HepG2 (cell line): ENCODE data around the gene CDC34. TPM values are rescaled to one million over a fixed set of nuclear protein-coding genes. Genes with fewer than 3 reads are reported as not detected.

Experiments used
- BCL6 ChIP-seq: IDR thresholded peaks from 2 replicates; pipeline ENCODE4 v1.6.1; 2016; ENCODE audit warnings: missing genetic modification reagents, missing compliant biosample characterization
- MTF2 ChIP-seq: sonication (generic); formaldehyde crosslinking; IDR thresholded peaks from 2 replicates; pipeline ENCODE4 v1.5.0; 2020; ENCODE audit warnings: missing genetic modification reagents, borderline replicate concordance
- NKX3-1 ChIP-seq: sonication (generic); formaldehyde crosslinking; IDR thresholded peaks from 2 replicates; pipeline ENCODE4 v1.5.0; 2020; ENCODE audit warnings: missing genetic modification reagents
- RFXAP ChIP-seq: sonication (generic); formaldehyde crosslinking; IDR thresholded peaks from 2 replicates; pipeline ENCODE4 v1.4.0; 2020; ENCODE audit warnings: missing genetic modification reagents, borderline replicate concordance
- ZBTB20 ChIP-seq: sonication (generic); formaldehyde crosslinking; IDR thresholded peaks from 2 replicates; pipeline ENCODE4 v1.8.1; 2023; ENCODE audit warnings: missing genetic modification reagents, low read depth, mild to moderate bottlenecking, borderline replicate concordance
- ZBTB3 ChIP-seq: sonication (generic); formaldehyde crosslinking; IDR thresholded peaks from 2 replicates; pipeline ENCODE4 v1.4.0; 2020; ENCODE audit warnings: low read depth, mild to moderate bottlenecking, moderate library complexity, missing genetic modification reagents, borderline replicate concordance
- ZBTB42 ChIP-seq: sonication (generic); formaldehyde crosslinking; IDR thresholded peaks from 2 replicates; pipeline ENCODE4 v1.5.0; 2020; ENCODE audit warnings: mild to moderate bottlenecking, missing genetic modification reagents
- ZFAT ChIP-seq: sonication (generic); formaldehyde crosslinking; conservative IDR thresholded peaks from 2 replicates; pipeline ENCODE4 v1.8.1; 2023; ENCODE audit warnings: missing genetic modification reagents, inconsistent platforms
- ZNF143 ChIP-seq: sonication (generic); formaldehyde crosslinking; IDR thresholded peaks from 2 replicates; pipeline ENCODE4 v1.4.0; 2020; ENCODE audit warnings: missing genetic modification reagents
- ZNF232 ChIP-seq: sonication (generic); formaldehyde crosslinking; IDR thresholded peaks from 2 replicates; pipeline ENCODE4 v1.4.0; 2020; ENCODE audit warnings: missing genetic modification reagents, borderline replicate concordance
- ZNF510 ChIP-seq: sonication (generic); formaldehyde crosslinking; IDR thresholded peaks from 2 replicates; pipeline ENCODE4 v1.4.0; 2020; ENCODE audit warnings: low read depth, mild to moderate bottlenecking, missing genetic modification reagents
- polyA plus RNA-seq, 8 experiments: library from polyadenylated mRNA; depleted of rRNA in 3 of 8; stranded (reverse) in 7 of 8; unstranded in 1 of 8; fragments of >200 nt; fragmentation: Illumina TruSeq in 4 of 8; extraction: Trizol in 4 of 8; gene quantifications; 2 replicates each; pipeline versions ENCODE4 v1.2.1 to v1.2.3, GENCODE V29; 2011 to 2016; ENCODE audit warnings: low read depth in 4 of 8, missing spikeins in 1 of 8, mixed read lengths in 1 of 8; ENCODE audit not compliant: insufficient read depth in 1 of 8
- total RNA-seq, 5 experiments: library from RNA; depleted of rRNA; stranded (reverse); fragments of >200 nt; fragmentation: Illumina TruSeq; extraction: Trizol; gene quantifications; 2 replicates each; pipeline ENCODE4 v1.2.3, GENCODE V29; 2016; ENCODE audit warnings: low read depth in 1 of 5
- TF ChIP-seq, protein P1 (sequence below): sonication (generic); formaldehyde crosslinking; IDR thresholded peaks from 2 replicates; pipeline ENCODE4 v1.5.0; 2020; ENCODE audit warnings: mild to moderate bottlenecking, missing genetic modification reagents, borderline replicate concordance
- TF ChIP-seq, protein P2 (sequence below): sonication (generic); formaldehyde crosslinking; IDR thresholded peaks from 2 replicates; pipeline ENCODE4 v1.4.0; 2020; ENCODE audit warnings: mild to moderate bottlenecking, low read depth, missing genetic modification reagents
- TF ChIP-seq, protein P3 (sequence below): sonication (generic); formaldehyde crosslinking; IDR thresholded peaks from 2 replicates; pipeline ENCODE4 v1.4.0; 2020; ENCODE audit warnings: mild to moderate bottlenecking, missing genetic modification reagents, borderline replicate concordance

Gene CDC34
- total and polyA plus RNA-seq, 2 of the 13 experiments (the other 11 are each of a cell fraction or from before 2014, with no cell fraction given): 138 to 150 TPM

DNA sequence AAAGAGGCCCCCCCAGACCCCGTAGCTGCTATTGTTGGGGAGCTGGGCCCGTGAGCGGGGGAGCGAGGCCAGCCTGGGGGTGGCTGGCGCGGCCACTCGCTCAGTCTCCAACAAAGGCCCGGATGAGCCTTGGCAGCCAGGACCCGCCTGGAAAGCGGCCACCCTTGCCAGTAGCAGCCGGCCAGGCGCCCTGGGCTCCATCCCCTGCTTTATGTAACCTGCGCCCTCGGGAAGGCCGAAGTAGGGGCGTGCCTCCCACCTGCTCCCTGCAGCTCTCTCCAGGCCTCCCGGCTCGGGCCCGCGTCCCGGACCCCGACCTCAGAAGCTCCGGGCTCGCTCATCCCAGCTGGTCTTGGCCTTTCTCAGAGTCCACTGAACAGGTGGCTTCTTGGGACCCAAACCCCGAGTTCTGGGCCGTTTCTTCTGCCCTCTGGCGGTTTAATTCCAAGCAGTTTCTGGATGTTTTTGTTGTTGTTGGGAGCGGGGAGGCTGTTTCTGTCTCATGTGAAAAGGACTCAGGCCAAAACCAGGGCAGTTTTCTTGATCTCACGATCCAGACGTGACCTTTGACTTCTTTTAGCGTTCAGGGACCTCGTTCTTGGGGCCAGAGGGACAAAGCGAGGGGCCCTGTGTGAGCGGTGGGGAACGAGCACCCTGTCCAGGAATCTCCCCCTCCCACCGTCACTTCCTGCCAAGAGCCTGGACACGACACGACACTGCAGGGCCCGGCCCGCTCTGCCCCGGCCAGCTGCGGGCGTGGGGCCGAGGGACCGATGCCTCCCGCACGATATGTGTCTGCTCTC, 1.2 kb downstream of the CDC34 start (continued):
- TF ChIP-seq, protein P1, sequence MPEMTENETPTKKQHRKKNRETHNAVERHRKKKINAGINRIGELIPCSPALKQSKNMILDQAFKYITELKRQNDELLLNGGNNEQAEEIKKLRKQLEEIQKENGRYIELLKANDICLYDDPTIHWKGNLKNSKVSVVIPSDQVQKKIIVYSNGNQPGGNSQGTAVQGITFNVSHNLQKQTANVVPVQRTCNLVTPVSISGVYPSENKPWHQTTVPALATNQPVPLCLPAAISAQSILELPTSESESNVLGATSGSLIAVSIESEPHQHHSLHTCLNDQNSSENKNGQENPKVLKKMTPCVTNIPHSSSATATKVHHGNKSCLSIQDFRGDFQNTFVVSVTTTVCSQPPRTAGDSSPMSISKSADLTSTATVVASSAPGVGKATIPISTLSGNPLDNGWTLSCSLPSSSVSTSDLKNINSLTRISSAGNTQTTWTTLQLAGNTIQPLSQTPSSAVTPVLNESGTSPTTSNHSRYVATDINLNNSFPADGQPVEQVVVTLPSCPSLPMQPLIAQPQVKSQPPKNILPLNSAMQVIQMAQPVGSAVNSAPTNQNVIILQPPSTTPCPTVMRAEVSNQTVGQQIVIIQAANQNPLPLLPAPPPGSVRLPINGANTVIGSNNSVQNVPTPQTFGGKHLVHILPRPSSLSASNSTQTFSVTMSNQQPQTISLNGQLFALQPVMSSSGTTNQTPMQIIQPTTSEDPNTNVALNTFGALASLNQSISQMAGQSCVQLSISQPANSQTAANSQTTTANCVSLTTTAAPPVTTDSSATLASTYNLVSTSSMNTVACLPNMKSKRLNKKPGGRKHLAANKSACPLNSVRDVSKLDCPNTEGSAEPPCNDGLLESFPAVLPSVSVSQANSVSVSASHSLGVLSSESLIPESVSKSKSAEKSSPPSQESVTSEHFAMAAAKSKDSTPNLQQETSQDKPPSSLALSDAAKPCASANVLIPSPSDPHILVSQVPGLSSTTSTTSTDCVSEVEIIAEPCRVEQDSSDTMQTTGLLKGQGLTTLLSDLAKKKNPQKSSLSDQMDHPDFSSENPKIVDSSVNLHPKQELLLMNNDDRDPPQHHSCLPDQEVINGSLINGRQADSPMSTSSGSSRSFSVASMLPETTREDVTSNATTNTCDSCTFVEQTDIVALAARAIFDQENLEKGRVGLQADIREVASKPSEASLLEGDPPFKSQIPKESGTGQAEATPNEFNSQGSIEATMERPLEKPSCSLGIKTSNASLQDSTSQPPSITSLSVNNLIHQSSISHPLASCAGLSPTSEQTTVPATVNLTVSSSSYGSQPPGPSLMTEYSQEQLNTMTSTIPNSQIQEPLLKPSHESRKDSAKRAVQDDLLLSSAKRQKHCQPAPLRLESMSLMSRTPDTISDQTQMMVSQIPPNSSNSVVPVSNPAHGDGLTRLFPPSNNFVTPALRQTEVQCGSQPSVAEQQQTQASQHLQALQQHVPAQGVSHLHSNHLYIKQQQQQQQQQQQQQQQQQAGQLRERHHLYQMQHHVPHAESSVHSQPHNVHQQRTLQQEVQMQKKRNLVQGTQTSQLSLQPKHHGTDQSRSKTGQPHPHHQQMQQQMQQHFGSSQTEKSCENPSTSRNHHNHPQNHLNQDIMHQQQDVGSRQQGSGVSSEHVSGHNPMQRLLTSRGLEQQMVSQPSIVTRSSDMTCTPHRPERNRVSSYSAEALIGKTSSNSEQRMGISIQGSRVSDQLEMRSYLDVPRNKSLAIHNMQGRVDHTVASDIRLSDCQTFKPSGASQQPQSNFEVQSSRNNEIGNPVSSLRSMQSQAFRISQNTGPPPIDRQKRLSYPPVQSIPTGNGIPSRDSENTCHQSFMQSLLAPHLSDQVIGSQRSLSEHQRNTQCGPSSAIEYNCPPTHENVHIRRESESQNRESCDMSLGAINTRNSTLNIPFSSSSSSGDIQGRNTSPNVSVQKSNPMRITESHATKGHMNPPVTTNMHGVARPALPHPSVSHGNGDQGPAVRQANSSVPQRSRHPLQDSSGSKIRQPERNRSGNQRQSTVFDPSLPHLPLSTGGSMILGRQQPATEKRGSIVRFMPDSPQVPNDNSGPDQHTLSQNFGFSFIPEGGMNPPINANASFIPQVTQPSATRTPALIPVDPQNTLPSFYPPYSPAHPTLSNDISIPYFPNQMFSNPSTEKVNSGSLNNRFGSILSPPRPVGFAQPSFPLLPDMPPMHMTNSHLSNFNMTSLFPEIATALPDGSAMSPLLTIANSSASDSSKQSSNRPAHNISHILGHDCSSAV (CRISPR knock-in tag): no peak
- TF ChIP-seq RFXAP (CRISPR knock-in tag): no peak
- peak; percentile 43; the same call in 1 of the 2 replicates for TF ChIP-seq ZNF232 (CRISPR knock-in tag)
- TF ChIP-seq ZFAT (CRISPR knock-in tag): peak; percentile 21; the same call in 1 of the 2 replicates
- peak; percentile 19; the same call in 1 of the 2 replicates for TF ChIP-seq ZNF510
- TF ChIP-seq, protein P2, sequence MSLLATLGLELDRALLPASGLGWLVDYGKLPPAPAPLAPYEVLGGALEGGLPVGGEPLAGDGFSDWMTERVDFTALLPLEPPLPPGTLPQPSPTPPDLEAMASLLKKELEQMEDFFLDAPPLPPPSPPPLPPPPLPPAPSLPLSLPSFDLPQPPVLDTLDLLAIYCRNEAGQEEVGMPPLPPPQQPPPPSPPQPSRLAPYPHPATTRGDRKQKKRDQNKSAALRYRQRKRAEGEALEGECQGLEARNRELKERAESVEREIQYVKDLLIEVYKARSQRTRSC (CRISPR knock-in tag): 0 out of 2 replicates have a peak, but pooled peaks have one; percentile 50
- TF ChIP-seq ZBTB42 (CRISPR knock-in tag): no peak
- TF ChIP-seq ZBTB3 (CRISPR knock-in tag): 0 out of 2 replicates have a peak, but pooled peaks have one; percentile 31
- TF ChIP-seq ZNF143 (CRISPR knock-in tag): no peak; the same call in none of the 2 replicates
- TF ChIP-seq NKX3-1: peak; percentile 65; the same call in 1 of the 2 replicates
- TF ChIP-seq, protein P3, sequence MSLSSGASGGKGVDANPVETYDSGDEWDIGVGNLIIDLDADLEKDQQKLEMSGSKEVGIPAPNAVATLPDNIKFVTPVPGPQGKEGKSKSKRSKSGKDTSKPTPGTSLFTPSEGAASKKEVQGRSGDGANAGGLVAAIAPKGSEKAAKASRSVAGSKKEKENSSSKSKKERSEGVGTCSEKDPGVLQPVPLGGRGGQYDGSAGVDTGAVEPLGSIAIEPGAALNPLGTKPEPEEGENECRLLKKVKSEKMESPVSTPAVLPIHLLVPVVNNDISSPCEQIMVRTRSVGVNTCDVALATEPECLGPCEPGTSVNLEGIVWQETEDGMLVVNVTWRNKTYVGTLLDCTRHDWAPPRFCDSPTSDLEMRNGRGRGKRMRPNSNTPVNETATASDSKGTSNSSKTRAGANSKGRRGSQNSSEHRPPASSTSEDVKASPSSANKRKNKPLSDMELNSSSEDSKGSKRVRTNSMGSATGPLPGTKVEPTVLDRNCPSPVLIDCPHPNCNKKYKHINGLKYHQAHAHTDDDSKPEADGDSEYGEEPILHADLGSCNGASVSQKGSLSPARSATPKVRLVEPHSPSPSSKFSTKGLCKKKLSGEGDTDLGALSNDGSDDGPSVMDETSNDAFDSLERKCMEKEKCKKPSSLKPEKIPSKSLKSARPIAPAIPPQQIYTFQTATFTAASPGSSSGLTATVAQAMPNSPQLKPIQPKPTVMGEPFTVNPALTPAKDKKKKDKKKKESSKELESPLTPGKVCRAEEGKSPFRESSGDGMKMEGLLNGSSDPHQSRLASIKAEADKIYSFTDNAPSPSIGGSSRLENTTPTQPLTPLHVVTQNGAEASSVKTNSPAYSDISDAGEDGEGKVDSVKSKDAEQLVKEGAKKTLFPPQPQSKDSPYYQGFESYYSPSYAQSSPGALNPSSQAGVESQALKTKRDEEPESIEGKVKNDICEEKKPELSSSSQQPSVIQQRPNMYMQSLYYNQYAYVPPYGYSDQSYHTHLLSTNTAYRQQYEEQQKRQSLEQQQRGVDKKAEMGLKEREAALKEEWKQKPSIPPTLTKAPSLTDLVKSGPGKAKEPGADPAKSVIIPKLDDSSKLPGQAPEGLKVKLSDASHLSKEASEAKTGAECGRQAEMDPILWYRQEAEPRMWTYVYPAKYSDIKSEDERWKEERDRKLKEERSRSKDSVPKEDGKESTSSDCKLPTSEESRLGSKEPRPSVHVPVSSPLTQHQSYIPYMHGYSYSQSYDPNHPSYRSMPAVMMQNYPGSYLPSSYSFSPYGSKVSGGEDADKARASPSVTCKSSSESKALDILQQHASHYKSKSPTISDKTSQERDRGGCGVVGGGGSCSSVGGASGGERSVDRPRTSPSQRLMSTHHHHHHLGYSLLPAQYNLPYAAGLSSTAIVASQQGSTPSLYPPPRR: 0 out of 2 replicates have a peak, but pooled peaks have one; percentile 5
- peak; percentile 77; the same call in 1 of the 2 replicates for TF ChIP-seq ZBTB20
- peak; percentile 90 for TF ChIP-seq BCL6 (CRISPR knock-in tag)
- no peak for TF ChIP-seq MTF2 (CRISPR knock-in tag)
